Endodermal cell (in vitro differentiated cells): ENCODE measurements around the gene IRF3. TPM values are rescaled to one million over a fixed set of nuclear protein-coding genes. Genes with fewer than 3 reads are reported as not detected.
A peak's percentile ranks its signal among the peaks of the same experiment; 100 is the strongest.

ENCODE experiments used
- DNase-seq: peaks from one replicate; pipeline ENCODE4 v3.0.0-alpha.2; 2017
- H3K27ac ChIP-seq: 2 replicates; pipeline ENCODE4 v1.5.1; 2013; ENCODE audit warnings: mild to moderate bottlenecking, low read depth, low read length, moderate library complexity
- H3K27me3 ChIP-seq: 2 replicates; pipeline ENCODE4 v1.6.1; 2013; ENCODE audit warnings: mild to moderate bottlenecking, low read length, moderate library complexity; ENCODE audit not compliant: insufficient read depth, control insufficient read depth, poor library complexity, severe bottlenecking
- H3K36me3 ChIP-seq: 2 replicates; pipeline ENCODE4 v1.7.0; 2013; ENCODE audit warnings: mild to moderate bottlenecking, low read length, moderate library complexity; ENCODE audit not compliant: control insufficient read depth, insufficient read depth
- H3K4me1 ChIP-seq: one replicate; pipeline ENCODE4 v1.7.0; 2013; ENCODE audit warnings: low read length; ENCODE audit not compliant: control insufficient read depth, insufficient read depth
- H3K4me3 ChIP-seq: 2 replicates; pipeline ENCODE4 v1.5.1; 2013; ENCODE audit warnings: mild to moderate bottlenecking, low read length, moderate library complexity
- H3K9ac ChIP-seq: 2 replicates; pipeline ENCODE4 v1.6.1; 2013; ENCODE audit warnings: mild to moderate bottlenecking, low read length, moderate library complexity; ENCODE audit not compliant: poor library complexity, severe bottlenecking; ENCODE audit errors: extremely low read depth
- H3K9me3 ChIP-seq: 2 replicates; pipeline ENCODE4 v1.6.1; 2013; ENCODE audit warnings: mild to moderate bottlenecking, low read length, moderate library complexity; ENCODE audit not compliant: control insufficient read depth
- H3K27ac Mint-ChIP-seq: 2 replicates; pipeline ENCODE4 v1.8.0; 2020; ENCODE audit warnings: mixed read lengths
- H3K27me3 Mint-ChIP-seq: 2 replicates; pipeline ENCODE4 v1.8.0; 2021; ENCODE audit warnings: mild to moderate bottlenecking, mixed read lengths; ENCODE audit not compliant: insufficient read depth
- H3K36me3 Mint-ChIP-seq: 2 replicates; pipeline ENCODE4 v1.8.0; 2020; ENCODE audit warnings: low read depth, mixed read lengths
- H3K4me1 Mint-ChIP-seq: 2 replicates; pipeline ENCODE4 v1.8.0; 2020; ENCODE audit warnings: mixed read lengths
- H3K4me3 Mint-ChIP-seq: 2 replicates; pipeline ENCODE4 v1.8.0; 2020; ENCODE audit warnings: mild to moderate bottlenecking, moderate library complexity, mixed read lengths
- H3K9me3 Mint-ChIP-seq: 2 replicates; pipeline ENCODE4 v1.8.0; 2020; ENCODE audit warnings: mild to moderate bottlenecking, mixed read lengths
- WGBS, 2 experiments: methylation state at CpG; one replicate each; pipeline versions ENCODE4 v1.1.5 to v1.1.7; 2013; ENCODE audit warnings: missing lambda C conversion rate in 2 of 2, mixed read lengths in 1 of 2; ENCODE audit not compliant: insufficient coverage in 1 of 2, insufficient read length in 1 of 2; 5-methylcytosine and 5-hydroxymethylcytosine counted together
- total RNA-seq, 2 donors: library from RNA; stranded (reverse); fragmentation: NEBNext Ultra II Directional in 1 of 2; extraction: Animal tissue kit (Norgen Biotek cat#: 25700) in 1 of 2; gene quantifications; 2 replicates in 1 of 2; 3 replicates in 1 of 2; pipeline ENCODE4 v1.2.1, GENCODE V29; 2021
- TF ChIP-seq, protein P1 (sequence below): fragments of 200-600 bp; sonication (generic); conservative IDR thresholded peaks from 2 replicates; pipeline ENCODE4 v1.5.0; 2021; ENCODE audit warnings: antibody characterized with exemption, mild to moderate bottlenecking

The IRF3 gene
- total RNA-seq, 2 donors from 2014 or later, result 127 to 128 TPM

DNA sequence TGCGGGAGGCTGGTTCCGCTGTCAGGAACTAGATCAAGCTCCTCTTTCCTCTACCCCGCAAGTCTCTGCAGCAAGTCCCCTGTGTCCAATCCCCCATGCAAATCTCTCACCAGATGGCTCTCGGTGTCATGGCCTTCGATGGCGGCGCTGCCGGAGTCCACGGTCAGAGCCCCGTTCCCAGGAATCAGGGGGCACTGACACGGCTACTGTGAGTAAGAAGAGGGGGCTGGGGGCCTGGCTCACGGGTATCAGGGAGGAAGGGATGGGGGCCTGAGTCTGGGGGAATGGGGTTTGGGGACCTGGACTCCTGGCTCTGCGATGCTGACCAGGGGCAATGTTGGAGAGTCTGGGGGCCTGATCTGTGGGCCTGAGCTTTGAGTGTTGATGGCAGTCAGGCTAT is 19.7 kb downstream of the IRF3 start:
- H3K36me3 Mint-ChIP-seq, result peaks cover 43% of the 10 kb centered on the region
- no peaks in the 10 kb centered on the region for H3K27me3 ChIP-seq
- H3K9me3 Mint-ChIP-seq, result no peaks in the 10 kb centered on the region
- peaks cover 23% of the 10 kb centered on the region for H3K4me1 Mint-ChIP-seq
- no peaks in the 10 kb centered on the region for H3K27me3 Mint-ChIP-seq
- TF ChIP-seq, protein P1, sequence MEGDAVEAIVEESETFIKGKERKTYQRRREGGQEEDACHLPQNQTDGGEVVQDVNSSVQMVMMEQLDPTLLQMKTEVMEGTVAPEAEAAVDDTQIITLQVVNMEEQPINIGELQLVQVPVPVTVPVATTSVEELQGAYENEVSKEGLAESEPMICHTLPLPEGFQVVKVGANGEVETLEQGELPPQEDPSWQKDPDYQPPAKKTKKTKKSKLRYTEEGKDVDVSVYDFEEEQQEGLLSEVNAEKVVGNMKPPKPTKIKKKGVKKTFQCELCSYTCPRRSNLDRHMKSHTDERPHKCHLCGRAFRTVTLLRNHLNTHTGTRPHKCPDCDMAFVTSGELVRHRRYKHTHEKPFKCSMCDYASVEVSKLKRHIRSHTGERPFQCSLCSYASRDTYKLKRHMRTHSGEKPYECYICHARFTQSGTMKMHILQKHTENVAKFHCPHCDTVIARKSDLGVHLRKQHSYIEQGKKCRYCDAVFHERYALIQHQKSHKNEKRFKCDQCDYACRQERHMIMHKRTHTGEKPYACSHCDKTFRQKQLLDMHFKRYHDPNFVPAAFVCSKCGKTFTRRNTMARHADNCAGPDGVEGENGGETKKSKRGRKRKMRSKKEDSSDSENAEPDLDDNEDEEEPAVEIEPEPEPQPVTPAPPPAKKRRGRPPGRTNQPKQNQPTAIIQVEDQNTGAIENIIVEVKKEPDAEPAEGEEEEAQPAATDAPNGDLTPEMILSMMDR, result no peak
- H3K4me3 ChIP-seq, result no peak overlapping the region
- H3K27ac ChIP-seq, result no peak overlapping the region
- H3K9ac ChIP-seq, result no peak overlapping the region
- WGBS, 2 experiments, result 83 to 95% methylated on average over 1 to 13 of the region's 13 CpGs
- H3K9me3 ChIP-seq, result no peaks in the 10 kb centered on the region
- H3K4me1 ChIP-seq, result peaks cover 4% of the 10 kb centered on the region
- no peak overlapping the region for H3K4me3 Mint-ChIP-seq
- peak overlapping the region; percentile 10 for H3K27ac Mint-ChIP-seq
- DNase-seq, result no peak
- H3K36me3 ChIP-seq, result peaks cover 58% of the 10 kb centered on the region

DNA sequence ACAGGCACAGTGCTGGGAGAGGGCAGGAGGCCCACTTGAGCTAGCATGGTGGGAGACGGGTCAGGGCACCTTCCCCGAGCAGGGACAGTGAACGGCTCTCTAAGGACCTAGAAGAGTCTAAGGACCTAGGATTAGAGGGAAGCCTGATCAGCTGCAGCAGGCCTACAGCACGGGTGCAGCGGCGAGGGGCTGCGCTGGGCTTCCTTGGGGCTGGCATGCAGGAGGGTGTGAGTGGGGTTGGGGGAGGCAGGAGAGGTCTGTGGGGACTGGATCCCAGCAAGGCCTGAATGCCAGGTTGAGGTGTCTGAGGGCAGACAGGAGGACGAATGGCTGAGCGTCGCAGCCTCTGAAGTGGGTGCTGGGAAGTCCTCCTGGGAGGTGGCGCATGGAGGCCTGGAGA is 20.1 kb downstream of the IRF3 start:
- Histone ChIP-seq H3K9ac (no peak overlapping the region), H3K27me3 (no peaks in the 10 kb centered on the region), H3K4me1 (peaks cover 4% of the 10 kb centered on the region), H3K4me3 (no peak overlapping the region), H3K27ac (no peak overlapping the region), H3K9me3 (no peaks in the 10 kb centered on the region), H3K36me3 (peaks cover 58% of the 10 kb centered on the region)
- DNase-seq, result no peak
- Mint-ChIP-seq H3K9me3 (no peaks in the 10 kb centered on the region), H3K27ac (peak overlapping the region; percentile 74), H3K27me3 (no peaks in the 10 kb centered on the region), H3K4me3 (no peak overlapping the region), H3K4me1 (peaks cover 27% of the 10 kb centered on the region), H3K36me3 (peaks cover 41% of the 10 kb centered on the region)
- TF ChIP-seq, protein P1, result no peak
- WGBS, 2 experiments, result 97 to 98% methylated on average over 7 to 11 of the region's 11 CpGs

DNA sequence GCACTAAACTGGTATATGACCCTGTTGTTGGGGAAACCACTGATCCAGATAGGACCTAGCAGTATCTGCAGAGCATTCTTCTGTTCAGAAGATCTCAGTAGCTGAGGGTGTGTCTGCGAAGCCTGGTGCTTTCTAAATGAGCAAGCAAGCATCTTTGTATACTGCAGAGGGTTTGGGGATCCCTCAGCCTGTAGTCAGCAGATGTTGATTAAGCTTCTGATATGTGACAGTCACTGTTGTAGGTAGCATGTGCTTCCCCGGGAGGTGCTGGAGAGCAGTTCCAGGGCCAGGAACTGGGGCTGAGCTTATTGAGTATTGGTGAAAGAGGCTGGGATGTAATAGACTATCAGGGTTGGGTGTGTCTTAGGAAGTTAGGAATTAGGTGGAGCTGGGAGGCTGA is 22.2 kb downstream of the IRF3 start:
- DNase-seq, result no peak
- Histone ChIP-seq H3K4me1 (peaks cover 4% of the 10 kb centered on the region), H3K9ac (no peak overlapping the region), H3K27ac (no peak overlapping the region), H3K27me3 (no peaks in the 10 kb centered on the region), H3K9me3 (no peaks in the 10 kb centered on the region), H3K36me3 (peaks cover 42% of the 10 kb centered on the region), H3K4me3 (peak overlapping the region; percentile 97)
- Mint-ChIP-seq H3K27ac (peak overlapping the region; percentile 29), H3K27me3 (peaks cover 11% of the 10 kb centered on the region), H3K4me3 (peak overlapping the region; percentile 99), H3K9me3 (no peaks in the 10 kb centered on the region), H3K4me1 (peaks cover 39% of the 10 kb centered on the region), H3K36me3 (peaks cover 30% of the 10 kb centered on the region)
- TF ChIP-seq, protein P1, result no peak
- 86 to 100% methylated on average over 1 to 2 of the region's 2 CpGs for WGBS, 2 experiments
